Measurements from ENCODE around the gene BRD9.

- no peak for TF ChIP-seq ELF4 (IDR thresholded peaks at IDR 0.05)
- no peak for TF ChIP-seq SP1 (IDR thresholded peaks at IDR 0.05)
- TF ChIP-seq BHLHE40 (IDR thresholded peaks at IDR 0.05; ENCODE audit: borderline replicate concordance), result no peak
- TF ChIP-seq NFRKB (IDR thresholded peaks at IDR 0.05), result no peak
- no peak for TF ChIP-seq FOXK2 (IDR thresholded peaks at IDR 0.05)
- TF ChIP-seq SUZ12 (IDR thresholded peaks at IDR 0.05), result no peak
- TF ChIP-seq L3MBTL2 (conservative IDR thresholded peaks at IDR 0.05), result no peak
- TF ChIP-seq CTBP1 (IDR thresholded peaks at IDR 0.05; ENCODE audit: borderline replicate concordance), result no peak
- TF ChIP-seq PKNOX1 (IDR thresholded peaks at IDR 0.05), result no peak
- TF ChIP-seq FOXM1 (IDR thresholded peaks at IDR 0.05; ENCODE audit: borderline replicate concordance), result no peak
Measured at GRCh38 chr5:816176-816575, 76.4 kb downstream of the BRD9 start.

Measured in HEK293T (cell line).